OCI-LY1 (cell line): Measurements from ENCODE around the gene CRYGS.

Experiments
- CTCF ChIP-seq: fragments of 200-600 bp; sonication (generic), shearing (Covaris generic); IDR thresholded peaks from 2 replicates; pipeline ENCODE4 v1.5.1; 2017; ENCODE audit warnings: mild to moderate bottlenecking, antibody characterized with exemption, low read length, moderate library complexity, mixed read lengths
- EZH2 ChIP-seq: fragments of 200-600 bp; sonication (generic), shearing (Covaris generic); IDR thresholded peaks from 2 replicates; pipeline ENCODE4 v1.8.0; 2017; ENCODE audit warnings: borderline replicate concordance, mixed run types, mild to moderate bottlenecking, antibody characterized with exemption, low read length, moderate library complexity, mixed read lengths

DNA sequence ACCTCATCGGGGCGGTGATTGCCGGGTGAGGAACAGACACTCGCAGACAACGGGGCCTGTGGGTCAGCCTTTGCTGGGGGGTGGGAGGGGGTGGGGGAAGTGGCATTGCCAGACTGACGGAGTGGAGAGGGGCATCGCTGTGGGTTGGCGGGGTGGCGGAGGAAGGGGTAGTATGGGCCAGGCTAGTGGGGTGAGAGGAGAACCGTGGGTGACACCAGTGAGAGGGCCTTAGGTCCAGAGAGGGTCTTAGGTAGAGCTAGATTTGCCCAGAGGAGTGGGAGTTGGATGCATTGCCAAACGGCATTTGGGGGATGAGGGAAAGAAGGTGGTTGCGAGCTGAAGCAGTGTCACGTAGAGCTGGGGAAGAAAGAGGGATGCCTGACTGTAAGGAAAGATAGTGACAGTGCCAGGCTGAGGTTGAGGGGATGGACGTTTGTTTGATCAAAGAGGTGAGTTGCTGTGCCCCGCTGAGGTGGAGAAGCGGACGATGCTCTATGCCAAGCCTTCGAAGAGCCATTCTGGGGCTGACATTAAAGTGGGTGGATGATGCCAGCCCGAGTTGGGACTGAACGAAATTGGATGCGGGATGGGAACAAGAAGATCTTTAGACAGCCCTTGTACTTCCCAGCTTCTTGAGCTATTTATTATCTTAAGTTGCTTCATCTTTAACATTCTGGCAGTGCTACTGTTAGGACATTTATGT lies 26.9 kb upstream of the CRYGS start:
- TF ChIP-seq CTCF (no peak), EZH2 (no peak)
